ENCODE data around the gene PUM2. TPM values are rescaled to one million over a fixed set of nuclear protein-coding genes. Genes with fewer than 3 reads are reported as not detected.

The PUM2 gene
- total and polyA plus RNA-seq, 2 of the 8 experiments (the other 6 are each of a cell fraction or from before 2014, with no cell fraction given), result 46.6 to 114 TPM

GRCh38 chr2:20224716-20225293, 125.8 kb downstream of the PUM2 start, which contains the start of gene SDC1 (continued):
- TF ChIP-seq SIRT6 (IDR thresholded peaks at IDR 0.05; ENCODE audit: low read length) (no peak), HDAC2 (IDR thresholded peaks at IDR 0.05; ENCODE audit: borderline replicate concordance in 1 of 2, low read depth in 2 of 2, low read length in 2 of 2) (peak in 1 of 2 experiments; percentile 26; a peak in 1 of 4 replicates), CHD2 (IDR thresholded peaks at IDR 0.05; ENCODE audit: low read length) (no peak), HDAC6 (IDR thresholded peaks at IDR 0.05; ENCODE audit: low read depth, low read length) (no peak), E2F6 (IDR thresholded peaks at IDR 0.05) (peak; percentile 92), CBX5 (IDR thresholded peaks at IDR 0.05; ENCODE audit: low read depth, low read length) (no peak), CHD1 (IDR thresholded peaks at IDR 0.05; ENCODE audit: low read depth, low read length) (no peak), ATF3 (IDR thresholded peaks at IDR 0.05; ENCODE audit: insufficient read depth, low read depth, low read length) (no peak), ZNF274 (IDR thresholded peaks at IDR 0.05; ENCODE audit: borderline replicate concordance, extremely low read depth, low read length) (no peak), SIN3A (conservative IDR thresholded peaks at IDR 0.05 in 1 of 2, IDR thresholded peaks at IDR 0.05 in 1 of 2; ENCODE audit: low read depth in 1 of 2, low read length in 2 of 2) (0 out of 4 replicates have a peak, but pooled peaks of 1 of the 2 experiments have one; percentile 48), TBP (IDR thresholded peaks at IDR 0.05; ENCODE audit: low read depth, low read length) (no peak), POLR2AphosphoS5 (IDR thresholded peaks at IDR 0.05; ENCODE audit: low read depth, low read length) (peak; percentile 24; the same call in 1 of the 2 replicates), TAF1 (IDR thresholded peaks at IDR 0.05; ENCODE audit: low read depth, low read length) (0 out of 2 replicates have a peak, but pooled peaks have one; percentile 22), YY1 (IDR thresholded peaks at IDR 0.05; ENCODE audit: low read depth, low read length) (no peak), SAP30 (IDR thresholded peaks at IDR 0.05; ENCODE audit: insufficient read depth, insufficient replicate concordance, low read length) (no peak), NRF1 (IDR thresholded peaks at IDR 0.05; ENCODE audit: low read depth, low read length) (no peak), CTBP2 (IDR thresholded peaks at IDR 0.05; ENCODE audit: borderline replicate concordance, insufficient read depth, insufficient read length, low read length) (no peak), ATF2 (IDR thresholded peaks at IDR 0.05; ENCODE audit: low read length) (no peak), RAD21 (IDR thresholded peaks at IDR 0.05 in 1 of 2, conservative IDR thresholded peaks at IDR 0.05 in 1 of 2; ENCODE audit: low read depth in 2 of 2, low read length in 2 of 2) (no peak), SP4 (IDR thresholded peaks at IDR 0.05; ENCODE audit: low read length) (no peak), CREB1 (IDR thresholded peaks at IDR 0.05) (no peak)

Data from H1 (cell line).